Spinal cord (tissue), 10 donors: ENCODE results near the gene PRKCA. TPM values are rescaled to one million over a fixed set of nuclear protein-coding genes. Genes with fewer than 3 reads are reported as not detected.
A peak's percentile ranks its signal among the peaks of the same experiment; 100 is the strongest.
"Not testable (repeated sequence)": the region's sequence is repeated elsewhere in the genome, so short reads cannot be mapped to it uniquely, and the experiment has no call there.

Experiments used
- DNase-seq, 6 donors: peaks; one replicate each; pipeline versions ENCODE4 v3.0.0 to v3.0.0-alpha.2; 2013 to 2015; ENCODE audit warnings: low spot score in 6 of 6, low read depth in 4 of 6
- H3K27ac ChIP-seq: one replicate; pipeline ENCODE4 v1.5.1; 2013; ENCODE audit warnings: low read depth, low read length, control low read depth
- H3K27me3 ChIP-seq: one replicate; pipeline ENCODE4 v1.6.1; 2013; ENCODE audit warnings: low read length; ENCODE audit not compliant: control insufficient read depth, insufficient read depth
- H3K36me3 ChIP-seq: one replicate; pipeline ENCODE4 v1.6.1; 2013; ENCODE audit warnings: low read length; ENCODE audit not compliant: control insufficient read depth, insufficient read depth
- H3K4me1 ChIP-seq: one replicate; pipeline ENCODE4 v1.6.1; 2013; ENCODE audit warnings: low read length; ENCODE audit not compliant: control insufficient read depth, insufficient read depth
- H3K4me3 ChIP-seq: one replicate; pipeline ENCODE4 v1.5.1; 2013; ENCODE audit warnings: low read depth, low read length, control low read depth
- H3K9me3 ChIP-seq: one replicate; pipeline ENCODE4 v1.6.1; 2013; ENCODE audit warnings: low read length; ENCODE audit not compliant: control insufficient read depth, insufficient read depth
- WGBS: methylation state at CpG from one replicate; pipeline ENCODE4 v1.1.5; 2013; ENCODE audit warnings: missing lambda C conversion rate; ENCODE audit not compliant: insufficient coverage; 5-methylcytosine and 5-hydroxymethylcytosine counted together
- polyA plus RNA-seq, 2 donors: library from polyadenylated mRNA; unstranded; fragments of 120-200 nt; gene quantifications; one replicate each; pipeline ENCODE4 v1.2.1, GENCODE V29; 2013; ENCODE audit not compliant: insufficient read length in 2 of 2
- total RNA-seq, 2 donors: library from RNA; depleted of rRNA in 1 of 2; stranded (reverse); fragments of 120-200 nt in 1 of 2; fragments of >200 nt in 1 of 2; gene quantifications; one replicate each; pipeline versions ENCODE4 v1.2.3 to v1.2.4, GENCODE V29; 2013 to 2014
- donor health status: healthy.

The PRKCA gene
- total and polyA plus RNA-seq, 4 donors, result 42.4 to 51.3 (median 48.2) TPM

DNA sequence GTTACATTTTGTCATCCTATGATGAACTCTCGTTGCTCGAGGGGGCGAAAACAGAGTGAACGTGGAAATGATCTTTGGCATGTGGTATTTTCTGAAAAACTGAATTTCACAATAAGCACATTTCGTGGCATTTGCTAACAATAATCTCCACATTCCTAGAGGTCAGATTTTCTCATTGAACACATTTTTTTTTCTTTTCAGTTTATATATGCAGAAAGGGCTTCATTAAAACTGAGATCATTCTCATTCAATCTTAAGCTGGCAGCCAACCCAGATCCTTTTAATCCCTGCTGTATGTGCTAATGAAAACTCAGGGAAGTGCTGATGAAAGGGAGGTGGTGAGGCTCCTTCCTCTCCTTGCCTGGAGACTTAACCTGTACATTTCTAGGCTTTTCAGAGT, 52.6 kb downstream of the PRKCA start:
- peak in 2 of 6 donors; percentile 41 to 59 for DNase-seq
- peaks cover 10% of the 10 kb centered on the region for H3K4me1 ChIP-seq
- no peak overlapping the region for H3K4me3 ChIP-seq
- no peaks in the 10 kb centered on the region for H3K36me3 ChIP-seq
- no peaks in the 10 kb centered on the region for H3K27me3 ChIP-seq
- no CpG with 5 or more reads among the region's 5 CpGs for WGBS
- no peaks in the 10 kb centered on the region for H3K9me3 ChIP-seq
- no peak overlapping the region for H3K27ac ChIP-seq

DNA sequence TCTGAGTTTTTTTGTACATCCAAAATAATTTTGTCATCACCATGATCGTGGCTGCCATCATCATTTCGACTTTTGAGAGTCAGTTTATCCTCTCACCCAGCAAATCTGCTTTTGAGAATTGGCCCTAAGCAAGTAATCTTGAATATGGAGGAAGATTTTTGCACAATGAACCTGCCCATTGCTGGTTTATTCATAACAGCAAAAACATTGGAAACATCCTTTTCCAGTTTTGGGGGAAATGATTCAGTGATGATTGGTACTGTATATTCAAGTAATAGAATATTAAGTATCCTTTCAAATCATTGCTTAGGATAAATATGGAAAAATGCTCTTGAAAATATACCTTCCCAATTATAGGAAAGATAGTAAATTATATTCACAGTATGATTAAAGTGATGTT, 53.1 kb downstream of the PRKCA start:
- peaks cover 5% of the 10 kb centered on the region for H3K4me1 ChIP-seq
- no peaks in the 10 kb centered on the region for H3K27me3 ChIP-seq
- no peak overlapping the region for H3K4me3 ChIP-seq
- no peak overlapping the region for H3K27ac ChIP-seq
- H3K9me3 ChIP-seq, result no peaks in the 10 kb centered on the region
- no peaks in the 10 kb centered on the region for H3K36me3 ChIP-seq
- DNase-seq, result no peak
- no CpG with 5 or more reads among the region's 2 CpGs for WGBS

DNA sequence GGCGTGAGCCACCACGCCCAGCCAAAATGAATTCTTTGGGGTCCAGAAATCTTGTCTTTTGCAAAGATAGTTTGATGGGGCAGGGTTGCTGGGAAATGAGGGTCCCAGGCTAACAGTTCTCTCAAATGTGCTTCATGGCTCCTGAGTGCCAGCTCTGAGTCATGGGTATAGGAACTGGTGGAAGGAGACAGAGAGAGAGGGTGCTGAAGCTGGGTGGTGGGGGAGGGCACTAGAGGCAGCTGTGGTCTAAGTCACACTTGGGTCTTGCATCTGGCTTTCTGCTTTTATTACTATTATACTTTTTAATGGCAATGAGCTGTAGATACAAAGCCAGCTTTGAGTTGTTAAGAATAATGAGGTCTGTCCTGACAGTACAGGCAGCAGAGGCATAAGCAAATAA, 54.6 kb downstream of the PRKCA start:
- Histone ChIP-seq H3K4me3 (no peak overlapping the region), H3K27ac (no peak overlapping the region), H3K4me1 (peaks cover 3% of the 10 kb centered on the region), H3K27me3 (no peaks in the 10 kb centered on the region), H3K36me3 (no peaks in the 10 kb centered on the region), H3K9me3 (no peaks in the 10 kb centered on the region)
- DNase-seq, result no peak
- WGBS, result 100% methylated on average over 2 of the region's 2 CpGs

DNA sequence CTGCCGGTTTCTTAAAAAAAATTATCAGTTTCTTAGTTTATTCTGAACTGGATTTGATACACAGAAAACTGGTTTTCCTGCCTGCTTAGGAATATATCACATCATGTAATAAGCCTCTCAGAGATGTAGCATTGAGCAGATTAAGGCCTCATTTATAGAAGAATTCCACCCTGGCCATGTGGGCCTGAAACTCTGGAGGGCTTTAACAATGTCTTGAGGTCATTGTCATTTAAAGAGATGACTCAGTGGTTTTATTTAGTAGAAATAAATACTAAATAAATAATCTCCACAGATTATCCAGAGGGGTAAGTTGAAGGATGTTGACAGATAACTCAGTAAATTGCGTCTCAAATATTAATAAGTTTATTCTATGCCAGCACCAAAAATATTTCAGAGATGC, 56.9 kb downstream of the PRKCA start:
- no peaks in the 10 kb centered on the region for H3K27me3 ChIP-seq
- DNase-seq, result no peak
- peaks cover 3% of the 10 kb centered on the region for H3K4me1 ChIP-seq
- no peaks in the 10 kb centered on the region for H3K36me3 ChIP-seq
- no peak overlapping the region for H3K4me3 ChIP-seq
- no peak overlapping the region for H3K27ac ChIP-seq
- H3K9me3 ChIP-seq, result no peaks in the 10 kb centered on the region
- no CpG with 5 or more reads among the region's 2 CpGs for WGBS

DNA sequence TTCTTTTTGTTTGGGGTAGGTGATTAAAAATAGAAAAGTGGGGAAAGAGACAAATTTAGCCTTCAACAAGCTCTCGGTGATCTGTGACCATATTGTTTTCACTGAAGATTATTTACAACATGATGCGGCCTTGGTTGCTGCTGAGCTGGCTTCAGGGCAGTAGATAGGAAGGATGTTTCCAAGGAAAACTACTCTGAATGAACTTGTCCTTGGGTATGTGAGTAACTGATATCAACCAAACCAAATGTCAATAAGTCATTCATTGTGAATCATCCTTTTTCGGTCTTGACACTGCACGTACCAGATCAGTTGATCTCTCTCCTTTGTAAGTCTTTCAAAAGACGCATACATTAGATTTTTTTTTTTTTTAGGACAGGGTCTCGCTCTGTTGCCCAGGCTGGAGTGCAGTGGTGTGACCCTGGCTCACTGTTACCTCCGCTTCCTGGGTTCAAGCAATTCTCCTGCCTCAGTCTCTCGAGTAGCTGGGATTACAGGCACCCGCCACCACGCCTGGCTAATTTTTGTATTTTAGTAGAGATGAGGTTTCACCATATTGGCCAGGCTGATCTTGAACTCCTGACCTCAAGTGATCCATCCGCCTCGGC, 58.6 kb downstream of the PRKCA start:
- not testable (repeated sequence) for H3K27me3 ChIP-seq, DNase-seq, H3K36me3 ChIP-seq, H3K4me1 ChIP-seq, H3K4me3 ChIP-seq, H3K27ac ChIP-seq, H3K9me3 ChIP-seq
- 90% methylated on average over 6 of the region's 12 CpGs for WGBS

DNA sequence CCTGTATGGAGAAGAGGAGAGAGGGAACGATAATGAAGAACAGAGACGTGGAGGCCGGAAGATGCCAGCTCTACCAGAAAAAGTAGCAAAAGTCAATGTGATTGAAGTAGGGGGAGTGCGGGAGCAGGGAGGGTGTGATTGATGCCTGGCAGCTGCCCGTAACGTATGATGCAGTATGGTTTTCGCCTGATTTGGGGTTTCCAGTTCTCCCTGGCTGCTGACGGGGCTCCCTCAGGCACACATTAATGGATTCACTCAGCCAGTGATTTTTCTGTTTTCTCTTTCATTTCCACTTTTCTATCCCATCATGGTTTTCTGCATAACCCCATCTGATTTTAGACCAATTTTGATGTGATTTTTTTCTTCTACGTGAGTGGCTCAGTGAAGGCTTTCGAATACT, 62.1 kb downstream of the PRKCA start:
- DNase-seq, result peak in 1 of 6 donors; percentile 40
- Histone ChIP-seq H3K36me3 (no peaks in the 10 kb centered on the region), H3K4me3 (no peak overlapping the region), H3K27me3 (no peaks in the 10 kb centered on the region), H3K9me3 (no peaks in the 10 kb centered on the region), H3K4me1 (peaks cover 3% of the 10 kb centered on the region), H3K27ac (no peak overlapping the region)
- 84% methylated on average over 7 of the region's 10 CpGs for WGBS

DNA sequence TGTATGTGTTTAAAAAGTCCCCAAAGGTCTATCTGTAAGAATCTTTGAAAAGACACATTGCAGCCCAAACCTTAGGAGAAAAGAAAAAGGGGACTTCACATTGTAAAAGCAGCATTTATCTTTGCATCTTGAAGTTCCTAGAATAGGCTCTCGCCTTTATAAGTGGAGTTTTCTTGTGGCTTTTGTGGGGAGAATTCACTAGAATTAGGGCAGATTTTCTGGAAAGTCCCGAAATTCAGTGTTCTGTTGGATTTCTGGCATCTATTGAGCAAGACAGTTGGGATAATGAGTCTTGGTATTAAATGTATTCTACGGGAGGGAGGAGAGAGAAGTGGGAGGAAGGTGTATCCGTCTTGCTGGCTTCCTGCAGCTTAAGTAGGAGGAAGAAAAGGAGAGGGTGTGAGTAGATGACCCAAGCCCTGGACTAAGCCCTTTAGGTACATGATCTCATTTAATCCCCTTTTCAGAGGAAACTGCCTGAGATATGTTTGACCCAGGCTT, 62.6 kb downstream of the PRKCA start:
- Histone ChIP-seq H3K27ac (no peak overlapping the region), H3K27me3 (no peaks in the 10 kb centered on the region), H3K9me3 (no peaks in the 10 kb centered on the region), H3K4me3 (no peak overlapping the region), H3K36me3 (no peaks in the 10 kb centered on the region), H3K4me1 (peaks cover 3% of the 10 kb centered on the region)
- DNase-seq, result no peak
- WGBS, result 33% methylated on average over 3 of the region's 4 CpGs

DNA sequence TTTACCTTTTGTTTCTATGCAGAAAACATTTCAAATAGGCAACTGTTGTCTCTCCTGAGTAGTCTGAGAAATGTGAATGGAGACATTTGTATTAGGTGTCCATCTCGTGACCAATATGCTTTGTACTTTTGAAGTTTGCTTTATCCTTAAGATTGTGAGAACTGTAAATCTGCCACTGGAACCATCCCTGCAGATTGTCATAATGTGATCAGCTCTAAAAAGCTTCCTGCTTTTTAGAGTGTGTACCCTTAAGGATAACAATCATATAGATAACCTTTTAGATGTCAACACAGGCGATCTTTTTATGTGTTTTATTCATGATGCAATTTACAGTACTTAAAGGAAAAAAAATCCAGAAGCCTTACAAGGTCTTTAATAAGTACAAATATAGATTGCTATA, 63.5 kb downstream of the PRKCA start:
- Histone ChIP-seq H3K27ac (no peak overlapping the region), H3K9me3 (no peaks in the 10 kb centered on the region), H3K4me3 (no peak overlapping the region), H3K4me1 (peaks cover 3% of the 10 kb centered on the region), H3K27me3 (no peaks in the 10 kb centered on the region), H3K36me3 (no peaks in the 10 kb centered on the region)
- WGBS, result no CpG with 5 or more reads among the region's 2 CpGs
- DNase-seq, result no peak

DNA sequence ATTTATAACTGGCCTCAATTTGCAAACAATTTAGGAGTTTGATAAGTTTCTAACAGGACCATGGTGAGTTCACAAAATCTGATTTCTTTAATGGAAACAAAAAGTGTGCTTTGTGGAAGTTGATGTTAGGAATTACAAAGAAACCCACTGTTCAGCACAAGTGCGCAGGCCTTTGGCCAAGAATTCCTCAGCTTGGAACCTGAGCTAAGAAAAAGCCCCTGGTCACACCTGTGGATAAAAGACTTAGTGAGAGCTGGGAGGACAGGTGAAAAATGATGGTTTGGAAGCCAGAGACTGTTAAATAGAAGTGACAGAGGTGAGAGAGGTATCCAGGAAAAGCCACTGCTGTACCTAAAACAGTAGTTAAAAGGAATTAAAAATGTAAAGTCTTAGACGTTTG, 64.7 kb downstream of the PRKCA start:
- Histone ChIP-seq H3K27me3 (no peaks in the 10 kb centered on the region), H3K4me3 (no peak overlapping the region), H3K27ac (no peak overlapping the region), H3K9me3 (no peaks in the 10 kb centered on the region), H3K36me3 (no peaks in the 10 kb centered on the region), H3K4me1 (peaks cover 3% of the 10 kb centered on the region)
- WGBS, result 100% methylated on average over 1 of the region's 2 CpGs
- no peak for DNase-seq

DNA sequence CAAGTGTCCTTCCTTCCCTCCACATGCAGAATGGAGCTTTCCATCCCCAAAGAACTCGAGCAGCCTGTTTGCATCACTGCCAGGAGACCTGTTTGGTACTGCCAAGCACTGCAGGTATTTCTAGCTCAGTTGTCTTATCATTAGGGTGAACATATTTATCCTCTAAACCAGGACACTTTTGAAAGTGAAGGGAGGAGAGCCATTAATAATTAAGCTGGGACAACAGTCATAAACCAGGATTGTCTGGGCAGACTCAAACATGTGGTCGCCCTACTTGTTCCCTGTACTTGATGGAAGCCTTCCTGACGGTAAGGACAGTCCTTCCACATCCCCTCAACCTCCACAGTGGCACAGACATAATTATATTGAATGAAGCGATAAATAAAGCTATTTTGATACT, 67.4 kb downstream of the PRKCA start:
- Histone ChIP-seq H3K27ac (no peak overlapping the region), H3K4me3 (no peak overlapping the region), H3K36me3 (no peaks in the 10 kb centered on the region), H3K27me3 (no peaks in the 10 kb centered on the region), H3K4me1 (peaks cover 11% of the 10 kb centered on the region), H3K9me3 (no peaks in the 10 kb centered on the region)
- WGBS, result 86% methylated on average over 1 of the region's 4 CpGs
- DNase-seq, result no peak
